Testis (tissue), 2 donors: ENCODE measurements around the gene CCNJL.

Source experiments
- CTCF ChIP-seq, 3 experiments: fragments of 450-650 bp in 2 of 3; fragments of 200-600 bp in 1 of 3; sonication (generic) in 1 of 3; IDR thresholded peaks; one replicate each; pipeline ENCODE4 v1.5.1; 2016 to 2019; ENCODE audit warnings: antibody characterized with exemption in 3 of 3, mild to moderate bottlenecking in 2 of 3, moderate library complexity in 1 of 3
- POLR2A ChIP-seq: fragments of 450-650 bp; IDR thresholded peaks from one replicate; pipeline ENCODE4 v1.6.1; 2017; ENCODE audit warnings: antibody characterized with exemption, mild to moderate bottlenecking, moderate library complexity

GRCh38 chr5:160237571-160238093, 74.7 kb downstream of the CCNJL start:
- TF ChIP-seq POLR2A (no peak), CTCF (IDR thresholded peaks at IDR 0.05) (no peak)
